T-helper 1 cell treated with Interleukin-12 subunit alpha and Interleukin-12 subunit beta and Interleukin-4 antibody, amounts not matched to agents 30 μg/mL and 1 μg/mL, for 36 hours (primary cell): ENCODE results near the gene FURIN.

ENCODE experiments used
- H3K27ac Mint-ChIP-seq: one replicate; pipeline ENCODE4 v1.8.0; 2021; ENCODE audit warnings: mild to moderate bottlenecking, mixed read lengths
- H3K27me3 Mint-ChIP-seq: one replicate; pipeline ENCODE4 v1.8.0; 2021; ENCODE audit warnings: low read depth, mixed read lengths
- H3K36me3 Mint-ChIP-seq: one replicate; pipeline ENCODE4 v1.8.0; 2021; ENCODE audit warnings: low read depth, mixed read lengths
- H3K4me1 Mint-ChIP-seq: one replicate; pipeline ENCODE4 v1.8.0; 2021; ENCODE audit warnings: low read depth, mixed read lengths
- H3K4me3 Mint-ChIP-seq: one replicate; pipeline ENCODE4 v1.8.0; 2021; ENCODE audit warnings: mild to moderate bottlenecking, moderate library complexity, mixed read lengths
- H3K9me3 Mint-ChIP-seq: one replicate; pipeline ENCODE4 v1.8.0; 2021; ENCODE audit warnings: mixed read lengths

Gene FURIN

GRCh38 chr15:90929246-90930019 lies 61.0 kb downstream of the FURIN start:
- H3K9me3 Mint-ChIP-seq = no peaks in the 10 kb centered on the region
- peak overlapping the region; percentile 98 for H3K4me3 Mint-ChIP-seq
- peaks cover 48% of the 10 kb centered on the region for H3K4me1 Mint-ChIP-seq
- no peaks in the 10 kb centered on the region for H3K27me3 Mint-ChIP-seq
- peak overlapping the region; percentile 100 for H3K27ac Mint-ChIP-seq
- H3K36me3 Mint-ChIP-seq = peaks cover 5% of the 10 kb centered on the region

- Mint-ChIP-seq H3K36me3 (peaks cover 4% of the 10 kb centered on the region), H3K27ac (peak overlapping the region; percentile 100), H3K4me3 (peak overlapping the region; percentile 98), H3K27me3 (no peaks in the 10 kb centered on the region), H3K4me1 (peaks cover 42% of the 10 kb centered on the region), H3K9me3 (no peaks in the 10 kb centered on the region)
These were observed 62.6 kb downstream of the FURIN start for GRCh38 chr15:90930861-90931574.

- Mint-ChIP-seq H3K36me3 (peaks cover 9% of the 10 kb centered on the region), H3K27me3 (no peaks in the 10 kb centered on the region), H3K9me3 (no peaks in the 10 kb centered on the region), H3K4me1 (peaks cover 47% of the 10 kb centered on the region), H3K4me3 (peak overlapping the region; percentile 98), H3K27ac (peak overlapping the region; percentile 100)
These were observed 63.1 kb downstream of the FURIN start for GRCh38 chr15:90931575-90931827.

- Mint-ChIP-seq H3K9me3 (no peaks in the 10 kb centered on the region), H3K27ac (peak within 1 kb of the TSS; percentile 100), H3K4me3 (peak within 1 kb of the TSS; percentile 98), H3K4me1 (peaks cover 51% of the 10 kb centered on the region), H3K36me3 (peaks cover 11% of the 10 kb centered on the region), H3K27me3 (no peaks in the 10 kb centered on the region)
These were observed 63.7 kb downstream of the FURIN start, which contains the start of gene HDDC3 for GRCh38 chr15:90931828-90932659. Gene HDDC3 (minus strand): TSS chr15:90932549. CDS start chr15:90932540, 9 bp downstream.

- Mint-ChIP-seq H3K4me1 (peaks cover 51% of the 10 kb centered on the region), H3K27ac (peak overlapping the region; percentile 100), H3K27me3 (no peaks in the 10 kb centered on the region), H3K9me3 (no peaks in the 10 kb centered on the region), H3K4me3 (peak overlapping the region; percentile 98), H3K36me3 (peaks cover 11% of the 10 kb centered on the region)
These were observed 64.2 kb downstream of the FURIN start for GRCh38 chr15:90932660-90932991.
